Activated naive CD8-positive, alpha-beta T cell (primary cell): Measurements from ENCODE around the gene SLC39A7.
A peak's percentile ranks its signal among the peaks of the same experiment; 100 is the strongest.

Experiments
- H3K27ac Mint-ChIP-seq: one replicate; pipeline ENCODE4 v1.8.0; 2021; ENCODE audit warnings: mixed read lengths
- H3K27me3 Mint-ChIP-seq: one replicate; pipeline ENCODE4 v1.8.0; 2021; ENCODE audit warnings: mixed read lengths
- H3K36me3 Mint-ChIP-seq: one replicate; pipeline ENCODE4 v1.8.0; 2021; ENCODE audit warnings: mixed read lengths
- H3K4me1 Mint-ChIP-seq: one replicate; pipeline ENCODE4 v1.8.0; 2021; ENCODE audit warnings: low read depth, mixed read lengths
- H3K4me3 Mint-ChIP-seq: one replicate; pipeline ENCODE4 v1.8.0; 2021; ENCODE audit warnings: mild to moderate bottlenecking, mixed read lengths
- H3K9me3 Mint-ChIP-seq: one replicate; pipeline ENCODE4 v1.8.0; 2021; ENCODE audit warnings: low read depth, mixed read lengths

The SLC39A7 gene, protein sequence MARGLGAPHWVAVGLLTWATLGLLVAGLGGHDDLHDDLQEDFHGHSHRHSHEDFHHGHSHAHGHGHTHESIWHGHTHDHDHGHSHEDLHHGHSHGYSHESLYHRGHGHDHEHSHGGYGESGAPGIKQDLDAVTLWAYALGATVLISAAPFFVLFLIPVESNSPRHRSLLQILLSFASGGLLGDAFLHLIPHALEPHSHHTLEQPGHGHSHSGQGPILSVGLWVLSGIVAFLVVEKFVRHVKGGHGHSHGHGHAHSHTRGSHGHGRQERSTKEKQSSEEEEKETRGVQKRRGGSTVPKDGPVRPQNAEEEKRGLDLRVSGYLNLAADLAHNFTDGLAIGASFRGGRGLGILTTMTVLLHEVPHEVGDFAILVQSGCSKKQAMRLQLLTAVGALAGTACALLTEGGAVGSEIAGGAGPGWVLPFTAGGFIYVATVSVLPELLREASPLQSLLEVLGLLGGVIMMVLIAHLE

DNA sequence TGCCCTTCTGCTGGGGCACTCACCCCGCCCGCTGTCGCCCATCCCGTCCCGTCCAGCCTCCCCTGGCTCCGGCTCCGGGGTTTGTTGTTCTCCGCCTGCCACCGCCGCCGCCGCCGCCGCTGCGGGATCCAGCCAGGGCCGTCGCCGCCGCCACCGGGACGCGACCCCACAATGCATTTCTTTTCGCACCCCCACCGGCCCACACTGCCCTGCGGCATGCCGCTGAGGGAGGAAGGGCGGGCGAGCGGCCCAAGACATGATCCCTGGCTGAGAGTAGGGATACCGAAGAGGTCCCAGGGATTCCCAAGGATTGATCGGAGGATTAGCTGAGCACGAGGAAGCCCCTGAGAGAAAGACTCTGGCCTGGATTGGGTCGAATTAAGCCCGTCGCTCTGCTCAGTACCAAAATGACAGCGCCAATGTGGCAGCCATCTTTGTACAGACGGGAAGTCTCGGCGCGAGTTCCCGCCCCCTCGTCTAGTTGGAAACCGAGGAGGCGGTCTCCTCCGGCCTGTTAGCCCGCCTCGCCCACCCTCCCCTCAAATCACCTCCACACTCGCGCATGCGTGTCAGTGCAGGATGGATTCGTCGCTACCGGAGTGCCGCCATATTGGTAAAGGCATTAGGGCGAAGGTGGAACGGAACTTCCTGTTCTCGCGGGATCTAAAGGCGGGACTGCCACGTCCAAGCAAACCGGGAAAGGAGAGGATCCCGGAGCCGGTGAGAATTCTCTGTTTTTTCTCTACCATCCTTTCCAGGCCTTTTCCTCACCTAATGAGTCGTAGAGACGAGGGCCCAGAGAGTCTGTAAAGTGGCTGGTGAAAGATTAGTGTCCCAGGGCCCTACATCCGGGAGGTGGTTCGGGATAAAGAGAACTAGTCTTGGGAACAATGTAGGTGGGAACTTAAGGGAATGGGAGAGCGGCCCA, at the start of gene SLC39A7, which contains the start of gene RXRB:
Gene SLC39A7 (plus strand): TSS at position 649 of the 928 bp plus-strand sequence. CDS start 379 bp downstream, outside the sequence.
Gene RXRB (minus strand): TSS at position 447 of the 928 bp plus-strand sequence. CDS start 189 bp downstream, at position 258.
- H3K4me1 Mint-ChIP-seq: peaks cover 68% of the 10 kb centered on the region
- peak within 1 kb of the TSS; percentile 100 for H3K27ac Mint-ChIP-seq
- H3K4me3 Mint-ChIP-seq: peak within 1 kb of the TSS; percentile 99
- H3K36me3 Mint-ChIP-seq: peaks cover 8% of the 10 kb centered on the region
- H3K9me3 Mint-ChIP-seq: no peaks in the 10 kb centered on the region
- no peaks in the 10 kb centered on the region for H3K27me3 Mint-ChIP-seq

- H3K27ac Mint-ChIP-seq: no peak overlapping the region
- no peaks in the 10 kb centered on the region for H3K36me3 Mint-ChIP-seq
- peaks cover 3% of the 10 kb centered on the region for H3K9me3 Mint-ChIP-seq
- H3K4me3 Mint-ChIP-seq: no peak overlapping the region
- H3K27me3 Mint-ChIP-seq: peaks cover 8% of the 10 kb centered on the region
- H3K4me1 Mint-ChIP-seq: no peaks in the 10 kb centered on the region
Measured at GRCh38 chr6:33151050-33151449, 49.6 kb upstream of the SLC39A7 start.

DNA sequence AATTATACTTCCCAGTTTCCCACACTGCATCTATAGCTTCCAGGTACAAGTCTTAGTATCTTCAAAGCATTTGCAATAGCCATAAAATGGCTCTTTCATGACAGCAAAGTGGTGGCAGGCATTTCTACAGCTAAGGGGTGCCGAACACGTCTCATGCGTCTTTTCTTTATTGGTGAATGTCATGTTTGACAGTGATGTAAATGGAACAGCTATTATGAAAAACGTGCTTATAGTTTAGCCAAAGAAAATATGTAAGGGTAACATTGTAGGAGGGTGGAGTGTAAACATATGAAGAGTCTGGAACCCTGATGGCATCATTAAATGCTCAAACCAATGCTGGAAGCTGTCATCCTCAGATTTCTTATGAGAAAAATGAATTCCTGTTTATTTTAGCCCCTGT, 46.3 kb upstream of the SLC39A7 start:
- H3K4me1 Mint-ChIP-seq: no peaks in the 10 kb centered on the region
- no peak overlapping the region for H3K27ac Mint-ChIP-seq
- no peak overlapping the region for H3K4me3 Mint-ChIP-seq
- peaks cover 3% of the 10 kb centered on the region for H3K9me3 Mint-ChIP-seq
- H3K27me3 Mint-ChIP-seq: peaks cover 6% of the 10 kb centered on the region
- no peaks in the 10 kb centered on the region for H3K36me3 Mint-ChIP-seq

- Mint-ChIP-seq H3K27me3 (peaks cover 4% of the 10 kb centered on the region), H3K4me3 (no peak overlapping the region), H3K9me3 (peaks cover 3% of the 10 kb centered on the region), H3K27ac (no peak overlapping the region), H3K36me3 (no peaks in the 10 kb centered on the region), H3K4me1 (peaks cover 5% of the 10 kb centered on the region)
Measured at GRCh38 chr6:33156561-33156960, 44.1 kb upstream of the SLC39A7 start.

DNA sequence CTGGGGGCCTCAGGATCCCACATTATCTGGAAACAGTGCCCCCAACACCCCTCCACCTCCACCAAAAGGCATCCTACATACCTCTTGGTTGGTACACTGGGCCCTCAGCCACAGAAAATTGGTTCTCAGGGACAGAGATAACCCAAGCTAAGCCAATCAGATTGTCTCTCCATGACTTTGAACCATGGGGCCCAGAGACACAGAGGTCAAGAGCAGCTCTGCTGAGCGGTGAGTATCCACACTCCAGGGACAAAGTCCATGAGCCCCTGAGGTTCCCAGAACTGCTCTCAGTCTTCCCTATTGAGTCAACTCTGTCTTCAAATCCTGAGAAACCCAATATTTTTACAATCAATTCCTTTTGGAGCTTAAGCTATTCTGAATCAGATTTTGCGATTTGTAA, 43.7 kb upstream of the SLC39A7 start:
- Mint-ChIP-seq H3K4me3 (no peak overlapping the region), H3K4me1 (peaks cover 9% of the 10 kb centered on the region), H3K9me3 (peaks cover under 1% of the 10 kb centered on the region)

GRCh38 chr6:33160096-33160495, 40.6 kb upstream of the SLC39A7 start:
- no peaks in the 10 kb centered on the region for H3K27me3 Mint-ChIP-seq
- no peak overlapping the region for H3K27ac Mint-ChIP-seq
- H3K4me1 Mint-ChIP-seq: peaks cover 11% of the 10 kb centered on the region
- no peaks in the 10 kb centered on the region for H3K36me3 Mint-ChIP-seq
- no peaks in the 10 kb centered on the region for H3K9me3 Mint-ChIP-seq
- H3K4me3 Mint-ChIP-seq: no peak overlapping the region

More for the DNA sequence above, 43.7 kb upstream of the SLC39A7 start:
- Mint-ChIP-seq H3K27me3 (peaks cover 4% of the 10 kb centered on the region), H3K27ac (no peak overlapping the region), H3K36me3 (no peaks in the 10 kb centered on the region)

DNA sequence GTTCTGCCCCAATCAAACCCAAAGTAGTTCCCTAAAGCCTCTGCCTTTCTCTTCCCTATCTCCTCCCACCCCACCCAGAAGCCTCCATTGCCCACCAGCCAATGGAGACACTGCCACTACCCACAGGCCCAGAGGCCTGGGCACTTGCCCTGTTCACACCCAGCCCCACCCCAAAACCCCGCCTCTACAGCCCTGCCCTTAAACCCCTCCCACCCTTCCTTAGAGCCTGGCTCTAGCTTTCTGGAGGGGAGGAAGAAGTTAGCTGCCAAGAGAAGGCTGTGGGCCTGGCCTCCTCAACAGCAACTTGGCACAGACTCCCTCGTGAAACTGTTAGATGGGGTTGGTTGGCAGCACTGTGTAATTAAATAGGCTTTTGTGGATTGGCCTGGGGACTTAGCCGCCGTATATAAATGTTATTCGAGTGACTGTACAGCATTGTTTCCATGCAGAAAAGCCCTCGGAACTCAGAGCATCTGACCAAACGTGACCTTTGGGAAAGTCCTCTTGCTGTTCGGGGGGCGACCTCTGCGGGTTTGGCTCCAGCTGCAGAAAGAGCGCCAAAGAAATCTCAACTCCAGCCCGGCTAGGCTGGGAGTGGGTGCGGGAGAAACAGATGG, 39.8 kb upstream of the SLC39A7 start:
- Mint-ChIP-seq H3K27ac (no peak overlapping the region), H3K4me1 (peaks cover 11% of the 10 kb centered on the region), H3K4me3 (peak overlapping the region; percentile 84), H3K9me3 (no peaks in the 10 kb centered on the region), H3K36me3 (no peaks in the 10 kb centered on the region), H3K27me3 (no peaks in the 10 kb centered on the region)

GRCh38 chr6:33161354-33162331, 39.0 kb upstream of the SLC39A7 start:
- Mint-ChIP-seq H3K36me3 (no peaks in the 10 kb centered on the region), H3K9me3 (no peaks in the 10 kb centered on the region), H3K27ac (no peak overlapping the region), H3K27me3 (no peaks in the 10 kb centered on the region), H3K4me3 (peak overlapping the region; percentile 84), H3K4me1 (peaks cover 11% of the 10 kb centered on the region)

DNA sequence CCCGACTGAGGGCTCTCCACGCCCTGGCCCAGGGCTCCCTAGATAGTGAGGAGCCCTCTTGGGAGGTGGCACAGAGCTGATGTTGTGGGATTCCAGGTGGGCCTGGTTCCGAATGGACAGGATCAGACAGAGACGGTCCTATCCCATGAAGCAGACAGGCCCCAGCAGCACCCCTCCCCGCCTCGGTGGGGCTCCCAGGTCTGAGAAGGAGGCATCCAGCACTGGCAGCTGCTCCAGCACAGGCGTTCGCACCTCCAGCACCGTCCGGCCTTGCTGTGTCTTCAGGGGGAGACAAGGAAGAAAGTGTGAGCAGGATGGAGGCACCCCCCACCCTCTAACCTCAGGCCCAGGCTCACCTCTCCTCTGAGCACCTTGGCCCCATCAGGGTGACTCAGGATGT, 37.1 kb upstream of the SLC39A7 start:
- H3K4me1 Mint-ChIP-seq: peaks cover 11% of the 10 kb centered on the region
- no peak overlapping the region for H3K4me3 Mint-ChIP-seq
- no peak overlapping the region for H3K27ac Mint-ChIP-seq
- H3K9me3 Mint-ChIP-seq: no peaks in the 10 kb centered on the region
- no peaks in the 10 kb centered on the region for H3K27me3 Mint-ChIP-seq
- H3K36me3 Mint-ChIP-seq: no peaks in the 10 kb centered on the region

DNA sequence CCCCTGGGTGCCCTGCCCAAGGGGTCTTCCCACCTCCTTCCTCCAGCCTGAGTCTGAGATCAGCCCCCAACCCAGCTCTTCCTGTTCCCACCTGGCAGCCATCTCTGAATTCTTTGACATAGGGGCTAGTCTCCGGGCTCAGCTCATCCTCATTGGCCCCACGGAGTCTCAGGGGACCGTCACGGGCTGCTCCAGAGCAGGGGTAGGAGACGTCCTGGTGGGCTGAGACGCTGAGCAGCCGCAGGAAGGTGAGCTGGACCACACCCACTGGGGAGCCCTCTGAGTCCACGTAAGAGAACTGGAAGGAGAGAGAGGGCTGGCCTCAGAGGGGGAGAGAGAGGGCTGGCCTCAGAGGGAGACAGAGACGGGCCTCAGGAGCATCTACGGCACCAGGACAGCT, 36.5 kb upstream of the SLC39A7 start:
- Mint-ChIP-seq H3K36me3 (no peaks in the 10 kb centered on the region), H3K9me3 (no peaks in the 10 kb centered on the region), H3K4me1 (peaks cover 11% of the 10 kb centered on the region), H3K4me3 (no peak overlapping the region), H3K27me3 (no peaks in the 10 kb centered on the region), H3K27ac (no peak overlapping the region)

DNA sequence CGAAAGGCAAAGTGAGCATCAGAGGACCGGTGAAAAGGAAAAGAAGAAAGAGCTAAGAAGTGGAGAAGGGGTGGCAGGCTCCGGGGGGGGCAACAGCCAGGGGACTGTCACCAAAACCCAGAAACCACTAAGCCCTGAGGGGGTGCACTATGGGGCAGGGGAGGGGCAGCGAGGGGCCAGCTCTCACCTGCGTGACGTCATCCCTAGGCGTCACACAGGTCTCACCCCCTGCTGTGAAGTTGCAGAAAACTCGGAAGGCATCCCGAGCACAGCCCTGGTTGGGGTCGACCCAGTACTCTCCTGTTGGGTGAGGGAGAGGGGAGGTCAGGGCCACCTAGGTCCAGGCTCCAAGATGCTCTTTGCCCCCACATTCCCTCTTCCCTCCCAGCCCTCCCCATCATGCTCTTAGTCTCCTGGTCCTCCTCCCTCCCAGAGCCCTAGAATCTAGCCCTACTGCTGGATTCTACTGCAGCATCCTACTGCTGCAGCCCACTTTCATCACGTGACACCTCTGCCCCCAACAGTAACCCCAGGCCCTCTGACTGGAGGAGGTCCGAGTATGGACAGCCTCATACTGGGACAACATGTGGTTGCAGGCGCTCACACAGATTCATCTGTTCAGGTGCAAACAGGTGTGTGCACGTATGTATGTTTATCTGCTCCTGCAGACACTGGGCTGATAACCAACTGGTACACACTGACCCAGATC, 35.8 kb upstream of the SLC39A7 start:
- Mint-ChIP-seq H3K9me3 (no peaks in the 10 kb centered on the region), H3K27me3 (no peaks in the 10 kb centered on the region), H3K4me1 (peaks cover 11% of the 10 kb centered on the region), H3K27ac (no peak overlapping the region), H3K4me3 (no peak overlapping the region), H3K36me3 (no peaks in the 10 kb centered on the region)

GRCh38 chr6:33165581-33166258, 34.9 kb upstream of the SLC39A7 start:
- H3K27me3 Mint-ChIP-seq: no peaks in the 10 kb centered on the region
- no peaks in the 10 kb centered on the region for H3K36me3 Mint-ChIP-seq
- H3K9me3 Mint-ChIP-seq: no peaks in the 10 kb centered on the region
- H3K4me1 Mint-ChIP-seq: peaks cover 11% of the 10 kb centered on the region
- H3K4me3 Mint-ChIP-seq: no peak overlapping the region
- H3K27ac Mint-ChIP-seq: no peak overlapping the region

- Mint-ChIP-seq H3K36me3 (no peaks in the 10 kb centered on the region), H3K27me3 (no peaks in the 10 kb centered on the region), H3K4me3 (no peak overlapping the region), H3K27ac (no peak overlapping the region), H3K4me1 (peaks cover 7% of the 10 kb centered on the region), H3K9me3 (no peaks in the 10 kb centered on the region)
Measured at GRCh38 chr6:33166363-33166762, 34.3 kb upstream of the SLC39A7 start.
